Upper lobe of right lung (tissue), 1 donor: Measurements from ENCODE around the gene IL6R. TPM values are rescaled to one million over a fixed set of nuclear protein-coding genes. Genes with fewer than 3 reads are reported as not detected.
A peak's percentile ranks its signal among the peaks of the same experiment; 100 is the strongest.

Experiments
- ATAC-seq: fragments of 200-7000 bp; cut with Tn5 transposase; one replicate; pipeline ENCODE4 v1.9.1; 2020; ENCODE audit warnings: mild to moderate bottlenecking, moderate library complexity
- DNase-seq: peaks from one replicate; pipeline ENCODE4 v3.0.0-alpha.2; 2020
- H3K27ac ChIP-seq: fragments of 200-600 bp; one replicate; pipeline ENCODE4 v1.8.0; 2022
- H3K27me3 ChIP-seq: fragments of 200-600 bp; one replicate; pipeline ENCODE4 v1.8.0; 2022; ENCODE audit warnings: mild to moderate bottlenecking
- H3K36me3 ChIP-seq: fragments of 200-600 bp; one replicate; pipeline ENCODE4 v1.8.0; 2022
- H3K4me1 ChIP-seq: fragments of 200-600 bp; one replicate; pipeline ENCODE4 v1.8.0; 2022
- H3K4me3 ChIP-seq: fragments of 200-600 bp; one replicate; pipeline ENCODE4 v1.8.0; 2022; ENCODE audit warnings: mild to moderate bottlenecking
- H3K9me3 ChIP-seq: fragments of 200-600 bp; one replicate; pipeline ENCODE4 v1.8.0; 2022
- CTCF ChIP-seq: fragments of 200-600 bp; IDR thresholded peaks from one replicate; pipeline ENCODE4 v1.8.0; 2022; ENCODE audit warnings: antibody characterized with exemption
- intact Hi-C: fragments of 100-400 bp; cut with DNase I; formaldehyde crosslinking; loops from one replicate; pipeline ENCODE4 v1.11.0; 2022
- total RNA-seq: library from RNA; stranded (reverse); fragmentation: NEBNext Ultra II Directional; extraction: Animal tissue kit (Norgen Biotek cat#: 25700); gene quantifications from one replicate; pipeline ENCODE4 v1.2.1, GENCODE V29; 2021
- donor health status: DM: no; HTN: yes; CAD: no; lungs with severe emphysema.

IL6R gene
- total RNA-seq, 1 donor from 2014 or later = 60.2 TPM

- peaks cover 37% of the 10 kb centered on the region for H3K36me3 ChIP-seq
- H3K9me3 ChIP-seq = no peaks in the 10 kb centered on the region
- H3K27ac ChIP-seq = no peak overlapping the region
- intact Hi-C loops = no loop called here
- no peak for TF ChIP-seq CTCF
- no peak for ATAC-seq
- peaks cover 73% of the 10 kb centered on the region for H3K4me1 ChIP-seq
- no peak for DNase-seq
- H3K4me3 ChIP-seq = no peak overlapping the region
- H3K27me3 ChIP-seq = no peaks in the 10 kb centered on the region
These were observed 83.8 kb downstream of the IL6R start for GRCh38 chr1:154488922-154489321.

GRCh38 chr1:154489695-154490274 is 84.6 kb downstream of the IL6R start:
- ATAC-seq (no peak), DNase-seq (no peak)
- Histone ChIP-seq H3K27ac (no peak overlapping the region), H3K27me3 (no peaks in the 10 kb centered on the region), H3K4me3 (no peak overlapping the region), H3K36me3 (peaks cover 35% of the 10 kb centered on the region), H3K9me3 (no peaks in the 10 kb centered on the region), H3K4me1 (peaks cover 67% of the 10 kb centered on the region)
- no peak for TF ChIP-seq CTCF
- intact Hi-C loops = no loop called here

GRCh38 chr1:154490317-154490716 is 85.2 kb downstream of the IL6R start:
- Histone ChIP-seq H3K4me3 (no peak overlapping the region), H3K36me3 (peaks cover 38% of the 10 kb centered on the region), H3K27ac (peak overlapping the region; percentile 28), H3K9me3 (no peaks in the 10 kb centered on the region), H3K4me1 (peaks cover 67% of the 10 kb centered on the region), H3K27me3 (no peaks in the 10 kb centered on the region)
- intact Hi-C loops = no loop called here
- ATAC-seq (peak; percentile 53), DNase-seq (no peak)
- no peak for TF ChIP-seq CTCF

- ATAC-seq (peak; percentile 6), DNase-seq (no peak)
- Histone ChIP-seq H3K4me1 (peaks cover 69% of the 10 kb centered on the region), H3K36me3 (peaks cover 29% of the 10 kb centered on the region), H3K9me3 (no peaks in the 10 kb centered on the region), H3K4me3 (no peak overlapping the region), H3K27me3 (no peaks in the 10 kb centered on the region), H3K27ac (peak overlapping the region; percentile 20)
- no peak for TF ChIP-seq CTCF
- intact Hi-C loops = no loop called here
These were observed 87.0 kb downstream of the IL6R start for GRCh38 chr1:154492115-154492514.

GRCh38 chr1:154493276-154493675 is 88.1 kb downstream of the IL6R start:
- intact Hi-C loops = no loop called here
- Histone ChIP-seq H3K4me1 (peaks cover 79% of the 10 kb centered on the region), H3K27me3 (no peaks in the 10 kb centered on the region), H3K9me3 (no peaks in the 10 kb centered on the region), H3K27ac (peak overlapping the region; percentile 20), H3K4me3 (no peak overlapping the region), H3K36me3 (peaks cover 20% of the 10 kb centered on the region)
- no peak for TF ChIP-seq CTCF
- DNase-seq (no peak), ATAC-seq (peak; percentile 77)
